Duodenal mucosa (tissue), 2 donors: ENCODE measurements around the gene ZCCHC2.

Experiments used
- H3K27ac ChIP-seq: one replicate; pipeline ENCODE4 v1.7.0; 2013; ENCODE audit warnings: low read depth, low read length
- H3K27me3 ChIP-seq, 2 donors: one replicate each; pipeline ENCODE4 v1.7.0; 2013; ENCODE audit warnings: low read length in 2 of 2, control low read depth in 1 of 2; ENCODE audit not compliant: insufficient read depth in 2 of 2, control insufficient read depth in 1 of 2
- H3K36me3 ChIP-seq, 2 donors: one replicate each; pipeline ENCODE4 v1.7.0; 2013; ENCODE audit warnings: low read length in 2 of 2, control low read depth in 1 of 2; ENCODE audit not compliant: insufficient read depth in 2 of 2, control insufficient read depth in 1 of 2
- H3K4me1 ChIP-seq, 2 donors: one replicate each; pipeline ENCODE4 v1.7.0; 2013; ENCODE audit warnings: low read length in 2 of 2, control low read depth in 1 of 2; ENCODE audit not compliant: insufficient read depth in 2 of 2, control insufficient read depth in 1 of 2
- H3K4me3 ChIP-seq, 2 donors: one replicate each; pipeline ENCODE4 v1.7.0; 2013; ENCODE audit warnings: low read length in 2 of 2, low read depth in 1 of 2
- H3K9ac ChIP-seq, 2 donors: one replicate each; pipeline ENCODE4 v1.7.0; 2013; ENCODE audit warnings: low read length in 2 of 2, low read depth in 1 of 2
- H3K9me3 ChIP-seq, 2 donors: one replicate each; pipeline ENCODE4 v1.7.0; 2013; ENCODE audit warnings: low read length in 2 of 2, control low read depth in 1 of 2; ENCODE audit not compliant: control insufficient read depth in 1 of 2

The ZCCHC2 gene

GRCh38 chr18:62536005-62536404 is 13.2 kb downstream of the ZCCHC2 start:
- Histone ChIP-seq H3K27ac (no peak overlapping the region), H3K9ac (no peak overlapping the region), H3K4me1 (peaks cover 11 to 29% of the 10 kb centered on the region in 2 donors), H3K9me3 (no peaks in the 10 kb centered on the region), H3K36me3 (peaks cover 0 to 13% of the 10 kb centered on the region in 2 donors), H3K27me3 (no peaks in the 10 kb centered on the region), H3K4me3 (no peak overlapping the region)

- no peaks in the 10 kb centered on the region for H3K27me3 ChIP-seq
- no peaks in the 10 kb centered on the region for H3K9me3 ChIP-seq
- peaks cover 0 to 18% of the 10 kb centered on the region in 2 donors for H3K36me3 ChIP-seq
- H3K9ac ChIP-seq = no peak overlapping the region
- H3K4me1 ChIP-seq = peaks cover 6 to 23% of the 10 kb centered on the region in 2 donors
- H3K27ac ChIP-seq = no peak overlapping the region
- no peak overlapping the region for H3K4me3 ChIP-seq
These were observed 14.4 kb downstream of the ZCCHC2 start for GRCh38 chr18:62537042-62537894.

- Histone ChIP-seq H3K9ac (no peak overlapping the region), H3K27ac (no peak overlapping the region), H3K9me3 (no peaks in the 10 kb centered on the region), H3K27me3 (no peaks in the 10 kb centered on the region), H3K4me1 (peaks cover 6 to 23% of the 10 kb centered on the region in 2 donors), H3K4me3 (no peak overlapping the region), H3K36me3 (peaks cover 2 to 25% of the 10 kb centered on the region in 2 donors)
These were observed 15.1 kb downstream of the ZCCHC2 start for GRCh38 chr18:62537946-62538345.

GRCh38 chr18:62538881-62539280 is 16.1 kb downstream of the ZCCHC2 start:
- no peak overlapping the region for H3K27ac ChIP-seq
- no peak overlapping the region for H3K4me3 ChIP-seq
- peaks cover 6 to 23% of the 10 kb centered on the region in 2 donors for H3K4me1 ChIP-seq
- peaks cover 11 to 32% of the 10 kb centered on the region in 2 donors for H3K36me3 ChIP-seq
- no peak overlapping the region for H3K9ac ChIP-seq
- H3K9me3 ChIP-seq = no peaks in the 10 kb centered on the region
- no peaks in the 10 kb centered on the region for H3K27me3 ChIP-seq

GRCh38 chr18:62539284-62540165 is 16.7 kb downstream of the ZCCHC2 start:
- Histone ChIP-seq H3K36me3 (peaks cover 11 to 39% of the 10 kb centered on the region in 2 donors), H3K27me3 (no peaks in the 10 kb centered on the region), H3K27ac (no peak overlapping the region), H3K9ac (no peak overlapping the region), H3K9me3 (no peaks in the 10 kb centered on the region), H3K4me3 (no peak overlapping the region), H3K4me1 (peaks cover 6 to 21% of the 10 kb centered on the region in 2 donors)

GRCh38 chr18:62543021-62543420 is 20.2 kb downstream of the ZCCHC2 start:
- Histone ChIP-seq H3K36me3 (peaks cover 11 to 70% of the 10 kb centered on the region in 2 donors), H3K27me3 (no peaks in the 10 kb centered on the region), H3K9me3 (no peaks in the 10 kb centered on the region)

GRCh38 chr18:62545098-62545497 is 22.3 kb downstream of the ZCCHC2 start:
- Histone ChIP-seq H3K27me3 (no peaks in the 10 kb centered on the region), H3K4me1 (no peaks in the 10 kb centered on the region), H3K9me3 (no peaks in the 10 kb centered on the region), H3K36me3 (peaks cover 14 to 71% of the 10 kb centered on the region in 2 donors), H3K27ac (no peak overlapping the region), H3K4me3 (no peak overlapping the region), H3K9ac (no peak overlapping the region)

More at GRCh38 chr18:62543021-62543420, 20.2 kb downstream of the ZCCHC2 start:
- H3K4me3 ChIP-seq = no peak overlapping the region
- H3K4me1 ChIP-seq = no peaks in the 10 kb centered on the region
- no peak overlapping the region for H3K9ac ChIP-seq
- no peak overlapping the region for H3K27ac ChIP-seq

GRCh38 chr18:62549755-62550154 is 26.9 kb downstream of the ZCCHC2 start:
- peaks cover 10 to 12% of the 10 kb centered on the region in 2 donors for H3K4me1 ChIP-seq
- no peak overlapping the region for H3K9ac ChIP-seq
- no peaks in the 10 kb centered on the region for H3K27me3 ChIP-seq
- H3K4me3 ChIP-seq = no peak overlapping the region
- no peak overlapping the region for H3K27ac ChIP-seq
- no peaks in the 10 kb centered on the region for H3K9me3 ChIP-seq
- peaks cover 25 to 59% of the 10 kb centered on the region in 2 donors for H3K36me3 ChIP-seq

- Histone ChIP-seq H3K9ac (no peak overlapping the region), H3K36me3 (peaks cover 25 to 49% of the 10 kb centered on the region in 2 donors), H3K4me3 (no peak overlapping the region), H3K9me3 (no peaks in the 10 kb centered on the region), H3K4me1 (peaks cover 12 to 14% of the 10 kb centered on the region in 2 donors), H3K27ac (no peak overlapping the region), H3K27me3 (no peaks in the 10 kb centered on the region)
These were observed 27.9 kb downstream of the ZCCHC2 start for GRCh38 chr18:62550746-62551145.
